NCI-H1436 treated with DMSO at 0.1 percent for 48 hours (cell line): ENCODE measurements around the gene POLR3GL.

Experiments used
- DNase-seq: peaks from one replicate; lab custom pipeline; 2025; lab: John Stamatoyannopoulos, UW

The POLR3GL gene

DNA sequence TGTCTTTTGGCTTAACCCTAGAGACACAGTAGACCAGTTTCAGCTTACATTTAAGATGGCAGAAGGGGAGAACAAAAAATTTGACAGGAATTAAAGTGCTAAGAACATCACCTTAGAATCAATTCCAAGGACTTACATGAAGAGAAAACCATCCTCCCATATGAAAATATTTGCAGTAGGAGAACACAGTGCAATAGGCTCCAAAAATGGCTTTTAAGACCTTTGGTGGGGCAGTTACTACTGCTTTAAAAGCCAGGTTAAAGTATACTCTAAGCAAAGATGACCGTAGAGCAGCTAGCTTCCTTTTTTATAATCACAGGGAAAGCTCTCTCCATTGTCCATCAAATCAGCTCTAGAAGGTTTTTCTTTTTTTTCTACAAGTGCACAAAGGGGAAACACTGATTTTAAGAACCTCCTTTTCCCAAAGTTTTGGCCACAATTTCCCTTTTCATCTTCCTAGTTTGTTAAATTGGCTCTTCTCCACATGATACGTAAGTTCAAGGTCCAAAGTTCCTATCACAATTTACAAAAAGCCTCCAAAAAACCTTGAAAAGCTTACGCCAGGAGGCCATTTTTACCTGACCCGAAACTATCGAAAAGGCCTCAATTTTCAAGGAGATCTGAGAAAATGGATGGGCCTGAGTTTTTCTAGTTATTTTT lies 28.6 kb downstream of the POLR3GL start:
- DNase-seq: no peak

DNA sequence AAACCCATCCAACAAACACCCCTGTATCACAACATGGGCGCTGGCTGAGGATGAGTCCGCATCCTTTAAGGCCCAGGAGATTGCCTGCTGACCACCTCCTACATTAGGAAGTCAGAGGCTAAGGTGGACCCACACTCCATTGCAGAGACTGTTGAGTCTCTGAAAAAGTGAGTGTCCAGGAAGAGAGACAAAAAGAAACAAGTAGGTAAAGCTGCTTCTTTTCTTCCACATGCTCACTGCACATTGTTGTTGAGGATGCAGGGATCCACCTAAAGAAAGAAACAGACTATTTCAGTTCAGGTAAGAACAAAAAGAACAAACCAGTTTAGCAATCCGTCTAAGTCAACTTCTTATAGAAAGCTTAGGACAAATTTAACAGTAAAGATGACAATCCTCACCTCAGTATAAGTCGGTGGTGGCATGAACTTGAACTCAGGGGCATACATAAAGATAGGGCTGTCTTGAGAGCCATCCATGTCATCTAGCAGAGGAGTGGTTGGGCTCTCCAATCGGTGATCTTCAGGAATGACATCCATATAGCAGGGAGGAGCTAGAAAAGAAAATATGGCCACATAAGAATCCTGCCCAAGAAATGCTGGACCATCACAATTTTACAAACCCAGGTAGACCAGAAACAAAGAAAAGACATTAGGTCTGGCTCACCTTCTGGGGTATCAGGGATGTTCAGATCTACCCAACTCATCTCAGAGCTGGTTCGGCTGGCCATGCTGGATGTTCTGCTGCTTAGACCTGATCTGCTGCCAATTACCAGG lies 29.3 kb downstream of the POLR3GL start:
- DNase-seq: no peak

DNA sequence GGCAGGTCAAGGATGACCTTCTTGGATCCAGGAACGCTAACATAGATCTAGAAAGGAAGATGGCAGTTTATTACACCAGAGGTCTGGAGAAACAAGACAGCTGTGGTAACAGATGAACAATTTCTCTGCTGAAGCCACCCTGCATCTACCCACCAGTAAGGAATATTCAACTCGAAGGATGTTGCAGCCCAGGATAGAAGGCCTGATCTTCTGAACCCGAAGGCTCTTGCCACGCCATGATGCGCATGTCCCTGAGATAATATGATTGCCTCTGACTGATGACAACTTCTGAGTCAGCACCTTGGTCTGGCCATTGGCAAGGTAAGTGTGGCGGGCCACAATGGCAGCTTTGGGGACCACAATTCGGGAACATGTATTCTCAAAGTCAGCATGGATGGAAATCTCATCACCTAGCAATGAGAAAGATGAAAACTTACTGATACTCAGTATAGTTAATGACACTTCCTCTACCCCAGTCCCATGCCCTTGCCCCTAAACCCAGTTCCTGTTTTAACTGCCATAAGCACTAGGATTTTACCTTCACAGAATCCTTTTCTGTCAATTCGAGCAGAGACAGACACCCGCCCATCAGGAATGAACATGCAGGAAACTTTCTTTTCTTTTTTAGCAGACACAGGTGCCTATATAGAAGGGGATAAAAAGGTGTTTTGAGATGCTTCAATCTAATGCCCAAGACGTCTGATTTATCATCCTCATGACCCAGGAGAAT lies 30.1 kb downstream of the POLR3GL start:
- DNase-seq: no peak

DNA sequence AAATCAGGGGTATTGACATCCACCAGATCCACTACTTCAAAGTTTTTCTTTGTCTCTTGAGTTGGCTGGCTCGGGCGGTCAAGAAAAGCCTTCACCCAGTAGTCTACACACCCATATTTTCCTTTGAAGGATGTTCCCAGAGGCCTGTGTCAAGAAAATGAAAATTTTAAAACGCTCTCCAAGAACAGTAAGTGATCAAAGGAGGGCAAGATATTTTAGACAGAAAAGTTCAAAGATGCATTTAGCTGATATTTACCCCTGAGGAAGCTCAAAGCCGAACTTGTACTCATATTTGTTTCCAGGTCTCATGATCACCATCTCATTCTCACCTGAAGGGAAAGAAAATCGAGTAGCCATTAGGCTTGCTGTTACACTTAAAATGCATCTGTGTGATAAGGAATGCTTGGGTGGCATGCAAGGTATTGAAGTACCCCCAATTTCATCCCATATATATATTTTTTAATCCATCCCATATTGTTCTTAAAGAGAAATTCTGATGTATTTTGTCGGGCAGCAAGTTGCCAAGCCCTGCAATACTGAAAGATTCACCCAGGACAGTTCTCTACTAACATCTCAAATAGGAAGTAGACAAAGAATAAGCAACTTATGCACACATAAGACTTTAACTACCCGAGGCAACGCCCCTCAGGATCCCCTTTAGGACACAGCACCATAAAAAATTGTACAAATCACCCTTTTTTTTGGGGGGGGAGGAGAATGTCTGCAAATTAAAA lies 30.8 kb downstream of the POLR3GL start:
- DNase-seq: no peak

DNA sequence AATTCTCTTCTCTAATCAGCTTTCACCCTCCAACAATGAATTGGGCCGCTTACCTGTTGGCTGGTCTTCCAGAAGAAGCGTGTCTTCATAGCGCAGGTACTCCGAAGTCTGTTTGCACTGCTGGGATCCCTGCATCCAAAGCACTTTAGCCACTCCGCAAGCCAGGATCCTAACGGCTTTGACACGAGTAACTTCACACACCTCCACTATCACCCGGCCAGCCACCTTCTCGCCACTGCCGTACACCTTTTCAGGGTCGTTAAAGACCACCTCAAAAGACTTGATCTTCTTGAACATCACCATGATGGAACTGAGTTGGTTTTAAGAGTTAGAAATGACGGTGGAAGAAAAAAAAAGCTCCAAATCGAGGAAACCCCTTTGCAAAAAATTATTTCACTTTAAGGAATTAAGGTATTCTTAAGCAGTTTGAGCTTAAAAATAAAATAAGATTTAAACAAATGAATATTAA lies 31.5 kb downstream of the POLR3GL start:
- no peak for DNase-seq

DNA sequence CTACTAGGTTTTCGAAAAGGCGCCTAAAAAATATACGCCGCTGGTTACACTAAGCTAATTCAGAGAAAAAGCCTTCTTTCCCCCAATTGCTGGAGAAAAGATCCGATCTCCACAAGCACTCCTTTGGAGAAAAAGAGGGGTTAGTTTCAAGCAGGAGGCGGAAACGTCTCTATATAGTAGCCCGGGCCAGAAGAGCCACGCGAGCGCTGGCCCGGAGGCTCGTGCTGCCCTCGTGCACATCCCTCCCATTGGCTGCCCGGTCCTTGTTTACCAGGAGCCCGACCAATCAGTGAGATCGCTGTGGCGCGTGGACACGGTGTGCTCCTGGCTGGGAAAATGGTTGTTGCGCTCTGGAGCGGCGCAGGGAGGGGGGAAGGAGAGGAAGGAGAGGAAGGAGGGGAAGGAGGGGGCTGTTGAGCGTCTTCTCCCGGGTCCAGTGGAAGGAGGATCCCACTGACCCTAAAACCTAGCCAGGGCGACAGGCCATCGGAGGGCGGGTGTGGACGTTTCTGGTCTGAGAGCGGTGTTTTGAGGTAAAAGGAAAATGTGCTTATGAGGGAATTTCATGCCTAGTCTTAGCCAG lies 32.0 kb downstream of the POLR3GL start, which contains the start of gene TXNIP:
Gene TXNIP, minus strand, starts transcription at position 147 of the 583 bp plus-strand sequence. CDS start 313 bp downstream, outside the sequence.
- DNase-seq: peak; percentile 96

DNA sequence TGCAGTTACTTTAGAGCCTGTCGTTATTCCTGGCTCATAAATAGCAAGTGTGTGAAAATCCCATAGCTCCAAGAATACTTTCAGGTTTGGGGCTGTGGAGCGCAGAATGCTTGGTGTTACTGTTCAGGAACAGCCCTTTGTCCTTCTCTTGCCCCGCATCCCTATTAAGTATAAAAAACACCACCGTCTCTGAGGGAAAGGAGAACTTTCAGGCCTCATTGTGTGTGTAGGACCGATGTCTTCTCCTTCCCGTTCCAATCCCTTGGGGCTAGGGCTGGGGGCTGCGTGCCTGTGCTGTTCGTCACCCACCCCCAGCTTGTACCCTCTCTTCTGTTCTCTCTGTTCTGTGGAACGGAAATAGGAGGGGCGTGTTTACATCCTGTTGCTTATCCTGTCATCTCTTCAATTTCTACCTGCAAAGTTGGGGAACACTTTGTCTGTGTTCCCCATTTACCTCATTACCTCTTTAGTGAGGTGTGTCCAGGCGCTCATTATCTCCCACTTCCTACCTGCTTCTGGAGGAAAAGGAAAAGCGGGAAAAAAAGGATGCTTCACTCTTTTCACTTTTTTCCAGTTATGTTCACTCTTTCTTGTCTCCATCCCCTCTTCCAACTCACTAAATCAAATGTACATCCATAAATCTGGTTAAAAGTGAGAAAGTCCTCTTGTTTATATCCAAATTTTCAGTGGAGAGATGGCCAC lies 32.7 kb downstream of the POLR3GL start:
- DNase-seq: no peak

DNA sequence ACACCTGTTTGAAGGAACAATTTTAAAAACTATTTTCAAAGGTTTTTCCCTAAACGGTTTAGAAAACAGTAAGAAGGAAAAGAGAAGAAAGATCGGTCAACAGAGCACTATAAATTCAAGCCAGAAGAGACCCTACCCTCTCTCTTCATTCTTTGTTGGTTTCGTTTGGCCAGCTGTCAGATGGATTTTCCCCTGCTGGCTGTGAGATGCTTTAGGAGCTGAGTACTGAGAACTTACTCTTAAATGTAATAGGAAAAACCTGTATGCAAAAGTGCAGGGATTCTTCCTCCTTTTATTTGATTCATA lies 33.2 kb downstream of the POLR3GL start:
- no peak for DNase-seq

DNA sequence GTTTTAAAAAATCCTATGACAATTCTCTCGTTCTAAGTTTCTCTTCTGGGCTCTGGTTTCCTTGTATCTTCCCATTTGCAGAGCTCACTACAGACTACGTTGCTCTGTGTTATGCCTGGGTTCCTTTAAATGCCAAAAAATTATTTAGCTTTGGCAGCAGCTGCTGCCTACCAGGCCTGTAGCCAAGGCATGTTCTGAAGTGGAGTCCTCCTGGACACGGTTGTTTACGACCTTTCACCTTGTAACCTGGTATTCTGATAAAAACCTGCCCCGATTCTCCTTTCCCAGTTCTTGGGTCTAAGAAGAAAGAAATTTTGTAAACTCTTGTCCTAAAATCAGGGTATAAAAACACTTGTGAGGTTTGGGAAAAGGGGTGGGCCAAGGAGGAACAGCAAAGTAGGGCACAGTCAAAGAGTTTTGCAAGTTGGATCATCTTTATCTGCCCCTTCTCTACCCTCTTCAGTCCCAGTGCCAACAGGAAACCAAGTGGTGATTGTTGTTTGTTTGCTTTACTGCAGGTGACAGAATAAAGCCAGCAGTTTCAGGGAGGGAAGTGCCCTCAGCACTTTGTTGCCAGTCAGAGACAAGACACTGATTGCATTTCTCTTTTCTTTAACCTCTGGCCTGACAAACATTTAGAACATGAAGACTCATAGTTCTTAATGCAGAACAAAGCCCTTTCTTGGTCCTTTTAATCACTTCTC lies 35.0 kb downstream of the POLR3GL start:
- DNase-seq: no peak

DNA sequence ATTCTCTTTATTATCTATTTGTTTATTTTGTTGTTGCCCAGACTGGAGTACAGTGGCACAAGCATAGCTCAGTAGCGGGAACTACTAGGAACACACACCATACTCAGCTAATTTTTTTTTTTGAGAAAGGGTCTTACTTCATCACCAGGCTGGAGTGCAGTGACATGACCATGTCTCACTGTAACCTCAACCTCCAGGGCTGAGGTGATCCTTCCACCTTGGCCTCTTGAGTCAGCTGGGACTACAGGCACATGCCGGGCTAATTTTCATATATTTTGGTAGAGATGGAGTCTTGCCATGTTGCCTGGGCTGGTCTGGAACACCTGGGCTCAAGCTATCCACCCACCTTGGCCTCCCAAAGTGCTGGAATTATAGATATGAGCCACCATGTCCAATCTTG lies 37.2 kb downstream of the POLR3GL start:
- DNase-seq: no peak

DNA sequence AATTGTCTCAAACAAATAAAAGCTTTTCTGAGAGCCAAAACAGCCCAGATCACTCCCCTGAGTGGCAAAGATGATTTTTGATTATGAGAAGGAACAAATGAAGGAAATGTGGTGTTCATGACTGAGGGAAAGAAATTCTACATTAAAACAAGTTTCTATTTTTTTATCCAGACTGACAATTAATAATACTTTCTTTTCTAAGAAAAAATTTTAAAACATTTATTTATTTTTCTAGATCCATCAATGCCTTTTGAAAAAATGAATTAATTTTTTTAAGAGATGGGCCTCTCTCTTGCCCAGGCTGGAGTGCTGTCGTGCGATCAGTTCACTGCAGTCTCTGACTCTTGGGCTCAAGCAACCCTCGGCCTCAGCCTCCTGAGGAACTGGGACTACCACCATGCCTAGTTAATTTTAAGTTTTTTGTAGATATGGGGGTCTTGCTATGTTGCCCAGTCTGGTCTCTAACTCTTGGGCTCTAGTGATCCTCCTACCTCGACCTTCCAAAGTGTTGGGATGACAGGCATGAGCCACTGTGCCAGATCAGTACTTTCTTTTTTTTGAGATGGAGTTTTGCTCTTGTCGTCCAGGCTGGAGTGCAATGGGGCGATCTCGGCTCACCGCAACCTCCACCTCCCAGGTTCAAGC lies 43.1 kb downstream of the POLR3GL start:
- no peak for DNase-seq

DNA sequence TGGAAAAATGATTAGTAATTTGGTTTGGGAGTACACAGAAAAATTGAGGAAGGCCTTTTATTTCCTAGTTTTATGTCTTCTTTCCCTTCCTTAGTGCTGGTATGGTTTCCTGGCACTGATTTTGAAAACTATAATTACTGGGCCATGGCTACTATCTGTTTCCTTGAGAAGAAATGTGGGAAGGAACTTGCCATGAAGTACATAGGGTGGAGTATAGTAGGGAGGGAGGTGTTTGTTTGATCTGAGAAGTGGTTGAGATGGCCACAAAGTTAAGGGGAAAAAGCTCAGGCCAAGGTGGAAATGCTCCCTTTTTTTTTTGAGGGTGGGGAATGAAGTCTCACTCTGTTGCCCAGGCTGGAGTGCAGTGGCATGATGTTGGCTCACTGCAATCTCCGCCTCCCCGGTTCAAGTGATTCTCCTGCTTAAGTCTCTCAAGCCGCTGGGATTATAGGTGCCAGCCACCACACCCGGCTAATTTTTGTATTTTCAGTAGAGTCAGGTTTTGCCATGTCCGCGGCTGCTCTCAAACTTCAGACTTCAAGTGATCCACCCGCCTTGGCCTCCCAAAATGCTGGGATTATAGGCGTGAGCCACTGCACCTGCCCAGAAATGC lies 45.7 kb downstream of the POLR3GL start:
- DNase-seq: no peak

DNA sequence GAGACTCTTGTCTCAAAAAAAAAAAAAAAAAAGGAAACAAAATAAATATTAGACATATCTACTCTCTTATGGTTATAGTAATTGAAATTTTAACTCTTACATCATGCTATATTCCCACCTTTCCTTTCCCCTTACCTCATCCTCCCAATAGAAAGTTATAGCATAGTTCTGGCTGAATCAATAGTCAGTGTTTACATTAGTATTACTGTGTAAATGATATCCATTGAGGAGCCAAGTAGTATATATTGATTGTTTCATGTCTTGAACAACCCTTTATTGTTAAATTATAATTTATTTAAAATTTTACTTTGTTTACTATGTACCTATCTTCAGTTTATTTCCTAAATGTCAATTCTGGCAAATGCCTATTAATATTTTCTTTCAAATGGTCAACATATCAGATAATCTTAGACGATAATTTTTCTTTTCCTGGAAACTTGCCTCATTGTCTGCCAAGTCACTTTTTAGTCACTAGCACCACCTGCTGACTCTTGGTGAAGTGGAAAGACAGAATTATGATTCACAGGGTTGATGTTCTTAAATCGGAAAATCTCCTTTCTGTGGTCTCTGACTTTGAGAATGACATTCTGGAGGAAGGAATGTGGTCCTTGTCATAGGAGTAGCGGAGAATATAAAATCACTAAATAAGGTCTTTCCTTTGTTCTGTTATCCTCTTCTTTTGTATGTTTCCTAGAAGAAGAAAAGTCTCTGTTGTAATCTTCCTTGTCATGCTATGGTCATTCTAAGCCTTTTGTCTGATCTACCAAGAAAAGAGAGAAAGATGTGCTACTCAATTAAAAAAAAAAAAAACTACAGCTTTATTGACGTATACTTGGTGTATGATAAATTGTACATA lies 48.4 kb downstream of the POLR3GL start:
- peak; percentile 48 for DNase-seq

DNA sequence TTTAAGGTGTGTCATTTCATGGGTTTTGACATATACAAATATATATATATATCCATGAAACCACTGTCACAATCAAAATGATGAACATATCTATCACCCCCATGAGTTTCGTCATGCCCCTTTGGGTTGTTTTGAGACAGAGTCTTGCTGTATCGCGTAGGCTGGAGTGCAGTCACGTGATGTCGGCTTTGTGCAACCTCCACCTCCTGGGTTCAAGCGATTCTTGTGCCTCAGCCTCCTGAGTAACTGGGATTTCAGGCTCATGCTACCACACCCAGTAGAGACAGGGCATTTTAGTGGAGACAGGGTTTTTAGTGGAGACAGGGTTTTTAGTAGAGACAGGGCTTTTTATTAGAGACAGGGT lies 49.1 kb downstream of the POLR3GL start:
- no peak for DNase-seq

DNA sequence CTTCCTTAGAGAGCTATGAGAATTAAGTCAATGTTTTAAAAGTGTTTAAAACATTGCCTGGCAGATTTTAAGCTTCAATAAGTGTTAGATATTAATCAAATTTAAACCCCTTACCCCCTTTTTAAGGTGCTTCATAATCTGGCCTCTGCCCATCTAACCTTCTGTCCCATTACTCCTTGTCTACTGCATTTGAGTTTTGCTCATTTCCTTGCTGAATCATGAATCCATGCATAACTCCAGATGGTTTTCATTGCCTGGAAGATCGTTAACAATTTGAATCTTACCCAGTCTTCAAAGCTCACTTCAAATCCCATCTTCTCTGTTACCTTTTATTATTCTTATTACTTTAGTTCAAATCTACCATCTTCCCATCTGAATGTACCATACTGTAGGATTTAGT lies 52.4 kb downstream of the POLR3GL start:
- no peak for DNase-seq

DNA sequence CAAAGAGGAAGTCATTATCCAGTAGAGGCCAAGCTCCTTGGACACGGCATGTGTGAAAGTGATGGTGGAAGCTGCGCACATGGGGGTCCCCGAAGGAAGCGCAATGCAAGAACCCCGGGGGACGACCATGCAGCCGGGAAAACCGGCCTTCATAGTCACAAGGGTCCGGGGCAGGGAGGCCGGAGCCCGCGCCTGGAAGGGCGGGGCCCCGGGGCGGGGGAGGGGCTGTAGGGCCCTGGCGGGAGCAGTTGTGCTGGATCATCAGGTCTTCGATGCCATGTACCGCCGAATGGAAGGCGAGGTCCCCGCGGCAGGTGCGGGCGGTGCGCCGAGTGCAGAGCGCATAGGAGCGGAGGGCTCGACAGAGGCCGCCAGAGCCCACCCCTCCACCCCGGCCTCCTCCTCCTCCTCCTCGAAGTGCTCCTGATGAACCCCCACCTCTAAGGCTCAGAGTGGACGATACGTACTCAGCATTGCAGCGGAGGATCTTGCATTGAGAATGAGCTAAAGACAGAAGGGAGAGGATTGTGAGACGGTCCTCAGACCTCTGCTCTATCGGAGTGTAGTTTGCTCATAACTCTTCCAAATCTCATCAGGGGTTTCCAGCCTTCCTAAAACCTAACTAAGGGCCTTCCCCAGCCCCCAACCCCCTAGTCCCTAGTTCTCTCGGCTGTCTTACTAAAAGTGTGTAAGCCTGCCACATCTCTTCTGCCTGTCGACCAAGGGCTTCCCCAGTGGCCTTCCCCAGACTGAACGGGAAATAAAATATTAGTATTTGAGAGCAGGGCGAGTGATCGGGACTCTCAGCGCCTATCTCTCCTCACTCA lies 55.0 kb downstream of the POLR3GL start:
- no peak for DNase-seq

DNA sequence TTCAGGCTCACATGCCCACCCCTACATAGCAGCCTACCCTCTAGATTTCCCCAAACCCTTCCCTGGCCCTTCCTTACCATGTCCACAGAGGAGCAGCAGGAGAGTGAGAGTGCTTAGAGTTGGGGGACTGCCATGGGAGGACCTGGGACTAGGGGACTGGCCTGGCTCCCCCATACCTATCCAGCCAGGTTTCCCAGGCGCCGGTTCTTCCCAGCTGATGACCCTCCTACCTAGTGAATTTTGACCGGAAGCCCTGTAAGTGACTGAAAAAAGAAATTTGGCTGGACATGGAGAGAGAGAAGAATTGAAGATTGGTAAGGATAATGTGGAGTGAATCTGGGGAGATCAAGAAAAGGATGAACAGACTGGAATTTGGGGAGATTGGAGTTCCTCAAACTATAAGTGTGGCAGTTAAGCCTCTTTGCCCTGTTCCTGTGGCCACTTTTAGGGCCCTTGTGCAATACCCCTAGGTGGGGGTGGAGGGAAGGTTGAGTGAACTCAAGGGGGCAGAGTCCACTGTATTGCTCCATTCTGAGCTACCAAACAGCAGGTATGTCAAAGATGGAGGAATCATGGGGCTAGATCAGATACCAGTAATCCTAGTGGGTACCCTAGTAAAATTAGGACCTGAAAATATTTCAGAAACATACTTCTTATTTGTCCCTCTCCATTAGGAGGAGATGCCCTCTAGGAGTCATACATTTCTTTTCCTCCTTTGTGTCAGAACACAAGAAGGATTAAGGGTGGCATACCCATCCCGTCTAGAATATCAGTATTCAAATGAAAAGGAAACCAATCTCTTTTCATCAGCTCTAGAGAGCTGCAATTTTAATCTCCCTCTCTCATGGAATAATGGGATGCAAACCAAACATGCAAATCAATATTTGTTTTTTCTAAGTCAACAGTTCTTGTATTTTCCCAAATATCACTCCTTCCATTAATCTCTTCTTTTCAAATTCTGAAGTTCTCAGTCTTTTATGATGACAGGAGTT lies 55.9 kb downstream of the POLR3GL start:
- DNase-seq: no peak
